VCaP (cell line): ENCODE data around the gene G6PD.

ENCODE experiments used
- H3K27ac ChIP-seq: fragments of 450-650 bp; 2 replicates; pipeline ENCODE4 v1.5.1; 2017
- TF ChIP-seq, protein P1 (sequence below): fragments of 450-650 bp; conservative IDR thresholded peaks from 2 replicates; pipeline ENCODE4 v1.5.1; 2017; ENCODE audit warnings: mild to moderate bottlenecking, moderate library complexity

The G6PD gene

DNA sequence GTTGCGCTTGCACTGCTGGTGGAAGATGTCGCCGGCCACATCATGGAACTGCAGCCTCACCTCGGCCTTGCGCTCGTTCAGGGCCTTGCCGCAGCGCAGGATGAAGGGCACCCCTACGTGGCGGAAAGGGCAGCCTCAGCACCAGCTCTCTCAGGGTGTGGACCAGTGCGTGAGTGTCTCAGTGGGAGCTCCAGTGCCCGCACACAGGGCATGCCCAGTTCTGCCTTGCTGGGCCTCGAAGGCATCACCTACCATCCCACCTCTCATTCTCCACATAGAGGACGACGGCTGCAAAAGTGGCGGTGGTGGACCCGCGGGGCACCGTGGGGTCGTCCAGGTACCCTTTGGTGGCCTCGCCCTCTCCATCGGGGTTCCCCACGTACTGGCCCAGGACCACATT, 14.0 kb downstream of the G6PD start:
- TF ChIP-seq, protein P1, sequence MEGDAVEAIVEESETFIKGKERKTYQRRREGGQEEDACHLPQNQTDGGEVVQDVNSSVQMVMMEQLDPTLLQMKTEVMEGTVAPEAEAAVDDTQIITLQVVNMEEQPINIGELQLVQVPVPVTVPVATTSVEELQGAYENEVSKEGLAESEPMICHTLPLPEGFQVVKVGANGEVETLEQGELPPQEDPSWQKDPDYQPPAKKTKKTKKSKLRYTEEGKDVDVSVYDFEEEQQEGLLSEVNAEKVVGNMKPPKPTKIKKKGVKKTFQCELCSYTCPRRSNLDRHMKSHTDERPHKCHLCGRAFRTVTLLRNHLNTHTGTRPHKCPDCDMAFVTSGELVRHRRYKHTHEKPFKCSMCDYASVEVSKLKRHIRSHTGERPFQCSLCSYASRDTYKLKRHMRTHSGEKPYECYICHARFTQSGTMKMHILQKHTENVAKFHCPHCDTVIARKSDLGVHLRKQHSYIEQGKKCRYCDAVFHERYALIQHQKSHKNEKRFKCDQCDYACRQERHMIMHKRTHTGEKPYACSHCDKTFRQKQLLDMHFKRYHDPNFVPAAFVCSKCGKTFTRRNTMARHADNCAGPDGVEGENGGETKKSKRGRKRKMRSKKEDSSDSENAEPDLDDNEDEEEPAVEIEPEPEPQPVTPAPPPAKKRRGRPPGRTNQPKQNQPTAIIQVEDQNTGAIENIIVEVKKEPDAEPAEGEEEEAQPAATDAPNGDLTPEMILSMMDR: no peak
- no peak overlapping the region for H3K27ac ChIP-seq

DNA sequence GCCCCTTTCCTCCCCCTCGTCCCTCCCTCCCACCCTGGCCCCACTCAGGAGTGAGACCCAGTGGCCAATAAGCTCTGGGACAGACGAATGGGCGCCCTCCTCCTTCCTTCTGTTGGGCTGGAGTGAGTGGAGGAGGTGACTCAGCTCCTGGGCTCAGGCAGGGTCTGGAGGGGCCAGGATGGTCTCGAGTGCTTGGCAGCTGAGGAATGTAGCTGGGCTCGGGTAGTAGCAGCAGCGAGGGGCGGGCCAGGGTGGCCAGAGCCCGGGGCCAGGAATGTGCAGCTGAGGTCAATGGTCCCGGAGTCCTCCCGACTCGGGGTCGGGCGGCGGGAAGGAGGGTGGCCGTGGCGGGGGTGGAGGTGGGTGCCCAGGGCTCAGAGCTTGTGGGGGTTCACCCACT, 15.0 kb downstream of the G6PD start:
- TF ChIP-seq, protein P1: no peak
- H3K27ac ChIP-seq: no peak overlapping the region

DNA sequence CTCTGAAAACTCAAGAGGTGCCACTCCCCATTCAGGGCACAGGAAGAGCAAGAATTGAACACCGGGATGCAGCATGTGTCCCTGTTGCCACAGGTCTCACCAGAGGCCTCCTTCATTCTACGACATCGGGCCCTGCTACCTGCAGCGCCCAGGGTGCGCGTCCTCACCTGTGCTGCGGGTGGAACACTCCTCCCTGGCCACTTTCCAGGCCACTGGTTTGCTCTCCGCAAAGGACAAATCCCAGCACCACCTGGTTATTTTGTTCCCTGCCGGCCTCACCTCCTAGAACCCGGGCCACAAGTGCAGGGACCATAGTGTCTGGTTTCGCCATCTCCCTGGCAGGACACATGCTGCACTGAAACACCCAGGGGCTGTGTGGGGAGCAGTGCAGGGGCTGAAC, 16.4 kb downstream of the G6PD start:
- H3K27ac ChIP-seq: no peak overlapping the region
- TF ChIP-seq, protein P1: no peak

DNA sequence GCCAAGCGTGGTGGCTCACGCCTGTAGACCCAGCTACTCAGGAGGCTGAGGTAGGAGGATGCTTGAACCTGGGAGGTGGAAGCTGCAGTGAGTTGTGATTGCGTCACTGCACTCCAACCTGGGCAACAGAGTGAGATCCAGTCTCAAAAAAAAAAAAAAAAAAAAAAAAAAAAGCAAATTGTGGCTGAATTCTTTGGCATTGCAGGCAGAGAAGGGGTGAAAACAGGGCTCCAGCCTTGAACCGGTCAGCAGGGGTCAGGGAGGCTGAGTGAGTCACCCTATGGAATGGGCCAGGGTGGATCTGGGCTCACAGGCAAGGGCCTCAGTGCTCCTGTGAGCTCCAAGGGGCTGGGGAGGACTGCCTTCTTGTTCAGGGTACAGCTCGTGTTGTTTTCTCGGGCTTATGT, 17.4 kb downstream of the G6PD start:
- TF ChIP-seq, protein P1: no peak
- H3K27ac ChIP-seq: no peak overlapping the region

DNA sequence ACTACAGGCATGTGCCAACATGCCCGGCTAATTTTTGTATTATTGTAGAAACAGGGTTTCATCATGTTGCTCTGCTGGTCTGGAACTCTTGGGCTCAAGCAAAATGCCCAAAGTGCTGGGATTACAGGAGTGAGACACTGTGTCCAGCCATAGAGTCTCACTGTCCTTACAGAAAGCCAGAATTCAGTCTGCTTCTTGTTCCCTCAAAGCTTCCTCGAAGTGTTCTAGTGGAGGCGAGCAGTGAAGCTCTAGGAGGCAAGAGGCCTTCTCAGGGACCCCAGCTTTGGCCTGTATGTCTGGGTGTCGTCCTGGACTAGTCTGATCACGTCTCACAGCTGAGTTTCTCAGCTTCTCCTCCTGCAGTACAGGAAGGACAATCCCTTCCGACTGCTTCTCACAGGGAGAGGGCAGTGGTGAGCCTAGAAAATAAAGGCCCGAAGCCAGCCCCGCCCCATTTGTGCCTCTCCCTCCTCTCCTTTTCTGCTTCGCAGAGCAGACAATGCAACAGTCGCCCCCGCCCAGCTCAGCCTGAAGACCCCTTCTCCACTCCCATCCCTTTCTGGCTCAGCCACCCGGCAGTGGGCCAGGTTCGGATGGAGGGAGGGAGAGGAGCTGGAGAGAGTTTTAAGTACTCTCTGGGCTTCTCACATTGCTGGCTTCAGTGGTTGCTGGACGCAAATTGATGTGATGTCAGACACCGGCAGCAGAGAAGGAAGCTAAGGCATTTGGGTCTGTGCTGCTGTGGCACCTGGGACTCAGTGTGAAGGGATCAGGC, 19.6 kb downstream of the G6PD start:
- TF ChIP-seq, protein P1: peak; percentile 71
- H3K27ac ChIP-seq: peak overlapping the region; percentile 54

DNA sequence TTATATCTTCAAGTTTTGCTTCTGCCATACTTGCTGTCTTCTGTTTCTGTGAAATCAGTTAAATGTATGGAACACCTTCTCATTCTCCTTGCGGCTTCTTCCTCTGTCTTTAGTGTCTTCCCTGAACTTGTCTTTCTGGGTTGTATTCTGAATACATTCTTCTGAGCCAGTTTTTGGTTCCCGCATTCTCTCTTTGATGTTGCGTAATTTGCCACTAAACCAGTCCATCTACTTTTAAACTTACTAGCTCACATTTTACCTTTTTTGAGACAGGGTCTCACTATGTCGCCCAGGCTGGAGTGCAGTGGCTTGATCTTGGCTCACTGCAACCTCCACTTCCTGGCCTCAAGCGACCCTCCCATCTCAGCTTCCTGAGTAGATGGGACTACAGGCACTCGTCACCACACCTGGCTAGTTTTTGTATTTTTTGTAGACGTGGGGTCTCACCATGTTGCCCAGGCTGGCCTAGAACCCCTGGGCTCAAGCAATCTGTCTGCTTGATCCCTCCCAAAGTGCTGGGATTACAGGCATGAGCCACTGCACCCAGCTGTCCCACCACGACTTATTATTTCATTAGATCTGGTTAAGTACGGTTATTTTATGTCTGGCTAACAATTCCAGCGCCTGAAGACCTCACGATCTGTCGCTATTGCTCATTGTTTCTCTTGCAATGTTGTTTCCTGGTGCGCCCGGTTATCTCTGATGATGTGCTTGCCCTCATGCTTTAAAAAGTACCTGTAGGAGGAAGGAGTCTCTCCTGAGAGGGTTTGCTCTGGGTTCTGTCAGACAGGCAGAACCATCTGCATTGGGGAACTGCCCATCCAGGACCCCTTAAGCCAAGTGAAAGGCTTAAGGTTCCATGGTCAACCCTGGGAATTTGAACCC, 20.8 kb downstream of the G6PD start:
- TF ChIP-seq, protein P1: no peak
- no peak overlapping the region for H3K27ac ChIP-seq

DNA sequence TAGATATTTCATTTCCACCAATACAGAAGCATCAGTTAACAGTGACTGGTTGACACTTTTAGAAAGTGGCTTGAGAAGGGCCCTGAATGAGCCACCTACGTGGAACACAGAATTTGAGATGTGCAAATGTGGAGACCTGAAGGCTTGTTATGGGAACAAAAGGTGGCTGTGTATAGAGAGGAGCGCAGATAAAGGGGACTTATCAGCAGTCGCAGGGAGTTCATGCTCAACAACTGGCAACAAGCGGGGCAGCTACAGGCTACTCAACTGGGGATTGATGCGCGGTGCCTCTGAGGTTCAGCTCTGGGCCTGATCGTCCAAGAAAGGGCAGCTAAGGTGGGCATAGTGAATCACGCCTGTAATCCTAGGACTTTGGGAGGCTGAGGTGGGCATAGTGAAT, 27.3 kb downstream of the G6PD start:
- H3K27ac ChIP-seq: no peak overlapping the region
- TF ChIP-seq, protein P1: no peak
